Measurements from ENCODE around the gene NINL.

DNA sequence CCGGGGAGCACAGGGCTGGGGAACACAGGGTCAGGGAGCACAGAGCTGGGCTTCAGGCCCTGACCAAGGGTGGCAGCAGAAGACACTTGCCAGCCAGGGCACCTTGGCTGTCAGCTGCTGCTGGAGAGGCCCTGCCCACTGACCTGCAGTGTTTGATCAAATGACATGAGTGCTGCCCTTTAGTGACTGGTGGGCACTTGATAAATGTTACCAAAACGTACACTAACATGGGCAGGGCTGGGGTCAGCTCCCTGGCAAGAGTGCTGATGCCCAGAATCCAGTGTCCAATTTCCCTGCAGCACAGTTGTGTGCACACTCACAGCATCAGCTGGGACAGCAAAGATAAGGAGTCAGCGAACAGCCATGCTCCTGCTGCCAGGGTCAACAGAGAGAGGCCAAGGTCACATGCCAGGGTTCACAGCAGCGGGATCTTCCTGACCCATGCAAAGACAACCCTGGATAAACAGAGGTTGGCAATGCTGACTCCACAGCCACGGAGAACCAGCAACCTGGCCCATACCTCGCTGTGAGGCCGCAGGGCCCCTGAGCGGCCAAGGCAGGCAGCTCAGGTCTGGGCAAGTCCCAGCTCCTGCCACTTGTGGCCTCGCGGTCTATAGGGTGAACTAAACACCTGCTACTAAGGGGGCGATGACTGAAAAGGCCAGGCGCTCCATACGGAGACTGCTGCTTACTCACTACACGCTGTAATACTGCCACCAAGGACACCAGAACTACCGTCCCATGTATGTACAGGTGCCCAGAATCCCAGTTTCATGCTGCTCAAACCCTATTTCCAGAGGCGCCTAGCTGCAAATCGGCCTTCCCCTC lies 46.3 kb downstream of the NINL start:
- TF ChIP-seq SIN3A (IDR thresholded peaks at IDR 0.05; ENCODE audit: low read depth): no peak
- no peak for TF ChIP-seq CBX3 (IDR thresholded peaks at IDR 0.05; ENCODE audit: low read depth)
- TF ChIP-seq, protein P1, sequence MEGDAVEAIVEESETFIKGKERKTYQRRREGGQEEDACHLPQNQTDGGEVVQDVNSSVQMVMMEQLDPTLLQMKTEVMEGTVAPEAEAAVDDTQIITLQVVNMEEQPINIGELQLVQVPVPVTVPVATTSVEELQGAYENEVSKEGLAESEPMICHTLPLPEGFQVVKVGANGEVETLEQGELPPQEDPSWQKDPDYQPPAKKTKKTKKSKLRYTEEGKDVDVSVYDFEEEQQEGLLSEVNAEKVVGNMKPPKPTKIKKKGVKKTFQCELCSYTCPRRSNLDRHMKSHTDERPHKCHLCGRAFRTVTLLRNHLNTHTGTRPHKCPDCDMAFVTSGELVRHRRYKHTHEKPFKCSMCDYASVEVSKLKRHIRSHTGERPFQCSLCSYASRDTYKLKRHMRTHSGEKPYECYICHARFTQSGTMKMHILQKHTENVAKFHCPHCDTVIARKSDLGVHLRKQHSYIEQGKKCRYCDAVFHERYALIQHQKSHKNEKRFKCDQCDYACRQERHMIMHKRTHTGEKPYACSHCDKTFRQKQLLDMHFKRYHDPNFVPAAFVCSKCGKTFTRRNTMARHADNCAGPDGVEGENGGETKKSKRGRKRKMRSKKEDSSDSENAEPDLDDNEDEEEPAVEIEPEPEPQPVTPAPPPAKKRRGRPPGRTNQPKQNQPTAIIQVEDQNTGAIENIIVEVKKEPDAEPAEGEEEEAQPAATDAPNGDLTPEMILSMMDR (IDR thresholded peaks at IDR 0.05 in 2 of 3, conservative IDR thresholded peaks at IDR 0.05 in 1 of 3; ENCODE audit: borderline replicate concordance in 1 of 3, insufficient read depth in 1 of 3, low read depth in 2 of 3, low read length in 2 of 3): no peak
- no peak for TF ChIP-seq ZNF274 (IDR thresholded peaks at IDR 0.05; ENCODE audit: low read depth, low read length)
- TF ChIP-seq EZH2 (IDR thresholded peaks at IDR 0.05): no peak
- TF ChIP-seq YY1 (IDR thresholded peaks at IDR 0.05; ENCODE audit: extremely low read depth, insufficient replicate concordance, low read depth, low read length): no peak
- no peak for TF ChIP-seq FOSL1 (IDR thresholded peaks at IDR 0.05; ENCODE audit: low read depth)
